Islet of Langerhans (tissue), 1 donor: ENCODE data around the gene ADGRL4.
"Not testable (repeated sequence)": the region's sequence is repeated elsewhere in the genome, so short reads cannot be mapped to it uniquely, and the experiment has no call there.

Experiments used
- FAIRE-seq: peaks from one replicate; lab custom pipeline; 2011; peaks lifted over from hg19 to GRCh38; lab: Jason Lieb, UNC

Gene ADGRL4

DNA sequence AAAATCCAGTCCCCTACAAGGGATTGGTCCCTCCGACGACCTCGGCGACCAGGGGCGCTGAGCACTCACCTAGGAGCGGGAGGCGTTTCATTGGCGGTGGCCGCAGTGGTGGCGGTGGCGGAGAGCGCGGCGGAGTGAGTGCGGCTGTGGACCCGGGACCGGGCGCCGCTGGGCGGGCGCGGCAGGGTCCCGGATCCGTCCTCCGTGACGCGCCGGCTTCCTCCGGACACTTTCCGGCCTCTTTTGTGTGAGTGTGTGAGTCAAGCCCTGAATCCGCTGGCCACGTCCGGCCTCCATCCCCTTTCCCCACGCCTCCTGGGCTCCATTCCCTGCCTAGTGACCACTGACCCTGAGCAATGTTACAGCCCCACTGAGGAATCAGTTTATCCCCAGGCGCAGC is at the start of gene ADGRL4:
Gene ADGRL4 (minus strand): TSS at position 167 of the 400 bp plus-strand sequence. CDS start 76 bp downstream, at position 91.
- FAIRE-seq, result no peak

- FAIRE-seq, result no peak
Measured at GRCh38 chr1:79055856-79056255, 49.3 kb upstream of the ADGRL4 start.

- FAIRE-seq, result no peak
Measured at GRCh38 chr1:79052829-79053449, 46.4 kb upstream of the ADGRL4 start.

GRCh38 chr1:79044974-79045650 is 38.6 kb upstream of the ADGRL4 start:
- FAIRE-seq, result no peak

DNA sequence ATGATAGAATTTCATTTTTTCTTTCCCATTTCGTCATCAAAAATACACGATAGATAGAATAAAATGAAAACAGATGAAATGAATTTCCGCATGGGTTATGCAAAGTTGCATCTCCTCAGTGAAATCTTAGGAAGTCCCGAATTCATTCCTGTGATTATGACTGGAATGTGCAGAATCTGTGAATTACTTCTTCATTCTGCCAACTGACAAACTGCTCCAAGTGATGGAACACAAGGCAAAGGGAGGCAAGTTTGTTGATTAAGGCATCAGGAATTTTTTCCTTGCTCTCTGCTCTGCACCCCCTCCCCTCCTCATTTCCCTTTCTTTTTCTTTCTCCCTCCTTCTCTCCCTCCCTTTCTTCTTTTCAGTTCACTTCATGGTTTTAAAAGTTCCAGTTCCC is 37.0 kb upstream of the ADGRL4 start:
- FAIRE-seq, result no peak

GRCh38 chr1:79042539-79042938 is 36.0 kb upstream of the ADGRL4 start:
- no peak for FAIRE-seq

DNA sequence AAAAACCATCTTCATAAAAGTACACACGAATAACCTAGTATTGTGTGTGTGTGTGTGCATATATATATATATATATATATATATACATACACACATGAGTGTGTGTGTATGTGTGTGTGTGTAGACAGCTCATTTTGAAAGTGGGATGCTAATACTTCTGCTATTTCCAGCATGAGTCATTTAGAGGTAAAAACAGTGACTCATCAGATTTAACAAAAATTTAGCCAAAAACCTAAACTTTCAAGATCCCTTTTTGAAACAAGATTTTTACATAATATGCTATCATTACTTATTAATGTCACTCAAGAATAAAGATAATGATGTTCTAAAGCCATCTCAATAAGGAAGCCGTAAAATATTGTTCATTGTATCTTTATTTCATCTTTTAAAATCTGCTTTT is 35.6 kb upstream of the ADGRL4 start:
- no peak for FAIRE-seq

- FAIRE-seq, result no peak
Measured at GRCh38 chr1:79041666-79042065, 35.1 kb upstream of the ADGRL4 start.

- no peak for FAIRE-seq
Measured at GRCh38 chr1:79040424-79041082, 34.0 kb upstream of the ADGRL4 start.

- no peak for FAIRE-seq
Measured at GRCh38 chr1:79037085-79037484, 30.6 kb upstream of the ADGRL4 start.

DNA sequence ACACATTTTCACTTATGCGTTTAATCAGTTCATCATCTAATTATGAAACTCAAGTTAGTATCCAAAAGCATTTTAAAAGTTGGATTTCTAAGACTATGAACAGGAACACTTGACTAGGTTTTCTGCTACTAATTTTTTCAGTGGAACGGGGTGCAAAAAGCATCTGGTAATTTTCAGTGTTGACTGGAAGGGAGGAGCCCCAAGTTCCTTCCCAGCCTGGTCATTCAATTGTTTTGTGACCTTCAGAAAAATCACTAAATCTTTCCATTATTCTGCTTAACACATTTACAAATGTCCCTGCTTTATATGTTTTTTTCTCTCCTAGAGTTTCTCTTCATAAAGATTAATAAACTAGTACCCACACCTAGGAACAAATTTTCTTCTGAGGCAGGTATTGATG is 6.0 kb upstream of the ADGRL4 start:
- FAIRE-seq, result no peak

DNA sequence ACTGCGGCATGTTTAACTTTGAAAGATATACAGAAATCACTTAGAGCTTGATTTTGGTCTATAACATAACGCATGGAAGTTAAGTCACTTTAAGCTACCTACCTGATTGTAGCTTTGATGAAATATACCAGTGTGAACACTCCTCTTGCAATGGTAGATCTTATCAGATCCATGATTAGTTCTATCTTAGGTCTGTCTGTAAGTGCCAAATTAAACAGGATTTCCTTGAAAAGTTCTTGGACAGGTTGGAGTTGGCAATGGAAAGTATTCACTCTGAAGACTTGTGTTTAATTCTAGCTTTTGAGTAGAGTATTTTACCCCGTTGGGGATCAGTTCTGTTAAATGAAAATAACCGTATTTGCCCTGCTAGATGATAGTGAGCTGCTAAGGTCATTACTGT is 4.1 kb upstream of the ADGRL4 start:
- no peak for FAIRE-seq

DNA sequence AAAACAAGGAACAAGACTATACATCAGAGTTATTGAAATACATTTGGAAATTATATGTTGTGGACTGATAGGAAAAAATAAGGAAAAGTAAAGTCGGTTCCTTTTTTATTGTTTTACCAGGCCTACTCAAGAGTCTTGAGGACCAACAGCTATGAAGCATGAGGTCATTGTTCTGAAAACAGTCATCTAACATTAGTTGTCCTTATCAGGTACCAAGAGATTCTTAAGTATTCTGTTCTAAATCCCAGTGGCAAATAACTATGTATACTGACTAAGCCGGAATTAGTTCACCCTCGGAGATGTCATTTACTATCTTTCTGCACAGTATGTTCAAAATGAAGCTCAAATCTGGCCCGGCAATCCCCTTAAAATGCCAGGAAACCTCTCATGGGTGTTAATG is 585 bp downstream of the ADGRL4 start:
- no peak for FAIRE-seq

- FAIRE-seq, result no peak
Measured at GRCh38 chr1:79004916-79005315, 1.6 kb downstream of the ADGRL4 start.

DNA sequence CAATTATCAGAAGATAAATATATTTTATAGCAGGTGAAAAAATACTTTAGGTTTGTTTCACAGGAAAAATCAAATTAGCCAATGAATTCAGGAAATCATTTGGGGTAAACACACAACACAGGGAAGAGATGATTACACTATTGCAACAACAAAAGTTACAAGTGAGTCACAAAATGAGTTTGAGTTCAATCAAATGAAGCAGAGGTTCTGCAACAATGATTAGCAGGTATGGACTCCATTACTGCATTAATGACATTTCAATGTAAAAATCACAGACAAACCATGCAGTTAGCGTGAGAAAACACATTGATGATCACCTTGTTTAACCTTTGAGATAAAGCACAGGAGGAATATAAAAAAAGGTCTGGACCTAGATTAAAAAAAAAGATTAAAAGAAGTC is 9.7 kb downstream of the ADGRL4 start:
- no peak for FAIRE-seq

GRCh38 chr1:78987042-78987441 is 19.5 kb downstream of the ADGRL4 start:
- no peak for FAIRE-seq

DNA sequence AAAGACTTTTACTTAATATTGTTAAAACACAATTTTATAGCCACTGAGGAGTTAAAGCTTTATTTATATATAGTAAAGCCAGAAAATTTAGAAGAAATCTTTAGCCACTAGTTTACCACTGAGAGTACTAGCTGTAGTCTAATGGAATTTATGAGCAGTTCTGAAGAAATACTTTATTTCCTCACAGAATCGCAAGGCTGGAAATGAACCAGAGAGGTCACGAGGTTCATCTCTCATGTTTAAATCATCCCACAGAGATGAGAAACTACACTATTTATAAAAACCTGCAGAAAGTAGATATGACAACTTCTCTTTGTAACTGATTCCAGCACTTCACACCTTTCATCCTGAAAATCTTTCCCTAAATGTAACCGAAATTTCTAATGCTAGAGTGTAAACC is 26.0 kb downstream of the ADGRL4 start:
- FAIRE-seq, result no peak

DNA sequence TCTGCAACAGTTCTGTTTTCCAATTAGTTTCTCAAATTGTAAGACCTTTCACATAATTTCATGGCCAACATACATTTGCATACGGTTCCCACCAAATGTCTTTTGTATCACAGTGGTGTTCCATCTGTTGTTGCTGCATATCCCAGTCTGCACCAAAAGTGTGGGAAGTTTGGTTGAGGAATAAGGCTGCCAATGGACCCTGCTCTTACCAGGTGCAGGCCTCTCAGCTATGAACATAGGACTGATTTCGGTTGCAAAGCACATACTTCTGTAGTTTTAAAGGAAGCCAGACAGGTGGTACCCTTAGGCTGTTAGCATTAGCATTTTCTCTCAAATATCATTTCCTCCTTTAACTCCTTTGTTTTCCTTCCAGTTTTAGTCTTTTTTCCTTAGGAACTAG is 33.8 kb downstream of the ADGRL4 start:
- no peak for FAIRE-seq

GRCh38 chr1:78967091-78967490 is 39.4 kb downstream of the ADGRL4 start:
- FAIRE-seq, result not testable (repeated sequence)

GRCh38 chr1:78958711-78959110 is 47.8 kb downstream of the ADGRL4 start:
- FAIRE-seq, result no peak

DNA sequence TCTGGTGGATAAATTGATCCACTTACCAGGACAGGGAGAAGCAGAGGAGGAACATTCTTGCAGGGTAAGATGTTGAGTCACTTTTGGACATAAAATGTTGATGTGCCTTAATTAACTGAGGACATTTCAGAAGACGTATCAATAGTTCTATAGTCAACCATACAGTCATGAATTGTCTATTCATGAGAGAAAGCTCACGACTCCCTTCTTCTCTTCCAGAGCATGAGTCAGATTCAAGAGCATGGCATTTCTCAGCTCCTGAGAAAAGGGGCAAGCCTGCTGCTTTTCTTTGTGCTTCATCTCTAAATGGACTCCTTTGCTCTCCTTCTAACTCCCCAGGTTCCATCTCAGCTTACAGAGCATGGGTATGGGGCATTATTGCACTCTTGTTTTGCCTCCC is 55.7 kb downstream of the ADGRL4 start:
- no peak for FAIRE-seq

DNA sequence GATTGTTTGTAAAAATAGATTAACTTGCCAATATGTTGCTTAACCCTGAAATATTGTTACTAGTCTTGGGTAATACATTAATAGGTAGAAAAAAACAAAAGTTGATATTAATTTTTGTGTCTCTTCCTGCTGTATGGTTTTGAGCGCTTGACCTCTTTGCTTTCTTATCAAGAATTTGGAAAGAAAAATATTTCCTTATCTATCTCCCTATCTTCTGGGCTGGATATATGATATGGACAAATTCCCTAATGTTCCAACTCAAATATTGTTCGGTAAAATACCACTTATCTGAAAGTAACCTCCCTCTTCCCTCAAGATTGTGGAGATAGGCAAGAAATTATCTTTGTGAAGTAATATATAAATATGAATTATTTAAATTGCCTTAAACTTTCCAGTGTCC is 57.3 kb downstream of the ADGRL4 start:
- no peak for FAIRE-seq

DNA sequence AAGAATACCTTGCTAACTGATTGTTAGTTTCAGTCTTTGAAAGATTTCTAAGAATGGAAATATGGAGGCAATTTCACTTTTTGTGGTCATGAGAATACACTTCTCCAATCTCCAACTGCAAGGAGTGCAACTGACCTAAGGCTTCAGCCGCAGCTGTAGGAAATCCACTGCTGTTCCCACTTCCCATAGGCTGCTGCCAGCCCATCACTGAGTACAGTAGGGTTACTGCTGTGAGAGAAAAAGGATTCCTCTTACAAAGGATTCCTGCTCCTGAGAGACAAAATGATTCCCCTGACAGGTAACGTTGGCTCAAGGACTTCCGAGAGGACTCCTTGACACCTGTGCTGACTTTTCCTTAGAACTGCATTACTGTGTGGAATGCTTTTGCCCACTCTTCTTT is 87.4 kb downstream of the ADGRL4 start:
- no peak for FAIRE-seq

GRCh38 chr1:78918157-78918556 is 88.4 kb downstream of the ADGRL4 start:
- FAIRE-seq, result no peak
